ENCODE results near the gene NEGR1.
"Not testable (repeated sequence)": the region's sequence is repeated elsewhere in the genome, so short reads cannot be mapped to it uniquely, and the experiment has no call there.

NEGR1 gene

GRCh38 chr1:71921204-71921603, 361.1 kb downstream of the NEGR1 start:
- no peak for DNase-seq

- no peak for DNase-seq
Observed at GRCh38 chr1:71920556-71920955, 361.8 kb downstream of the NEGR1 start.

- no peak for DNase-seq
Observed at GRCh38 chr1:71919811-71920509, 362.4 kb downstream of the NEGR1 start.

- no peak for DNase-seq
Observed at GRCh38 chr1:71918630-71919029, 363.7 kb downstream of the NEGR1 start.

GRCh38 chr1:71916894-71917293, 365.4 kb downstream of the NEGR1 start:
- DNase-seq = no peak

GRCh38 chr1:71914626-71915025, 367.7 kb downstream of the NEGR1 start:
- DNase-seq = no peak

- DNase-seq = no peak
Observed at GRCh38 chr1:71908871-71909390, 373.4 kb downstream of the NEGR1 start.

- no peak for DNase-seq
Observed at GRCh38 chr1:71908303-71908702, 374.0 kb downstream of the NEGR1 start.

- no peak for DNase-seq
Observed at GRCh38 chr1:71899881-71900280, 382.5 kb downstream of the NEGR1 start.

GRCh38 chr1:71888166-71888565, 394.2 kb downstream of the NEGR1 start:
- not testable (repeated sequence) for DNase-seq

GRCh38 chr1:71885171-71885570, 397.2 kb downstream of the NEGR1 start:
- no peak for DNase-seq

GRCh38 chr1:71882637-71883036, 399.7 kb downstream of the NEGR1 start:
- DNase-seq = no peak

GRCh38 chr1:71882226-71882625, 400.1 kb downstream of the NEGR1 start:
- DNase-seq = no peak

GRCh38 chr1:71881611-71882010, 400.7 kb downstream of the NEGR1 start:
- no peak for DNase-seq

GRCh38 chr1:71869326-71869725, 413.0 kb downstream of the NEGR1 start:
- DNase-seq = no peak

- no peak for DNase-seq
Observed at GRCh38 chr1:71862756-71863155, 419.6 kb downstream of the NEGR1 start.

- no peak for DNase-seq
Observed at GRCh38 chr1:71861022-71861421, 421.3 kb downstream of the NEGR1 start.

- DNase-seq = no peak
Observed at GRCh38 chr1:71859806-71860205, 422.5 kb downstream of the NEGR1 start.

- no peak for DNase-seq
Observed at GRCh38 chr1:71857862-71858261, 424.5 kb downstream of the NEGR1 start.

GRCh38 chr1:71853360-71853759, 429.0 kb downstream of the NEGR1 start:
- DNase-seq = no peak

- DNase-seq = no peak
Observed at GRCh38 chr1:71850936-71851335, 431.4 kb downstream of the NEGR1 start.

GRCh38 chr1:71850515-71850914, 431.8 kb downstream of the NEGR1 start:
- no peak for DNase-seq

GRCh38 chr1:71843012-71843411, 439.3 kb downstream of the NEGR1 start:
- DNase-seq = no peak

GRCh38 chr1:71839876-71840275, 442.5 kb downstream of the NEGR1 start:
- no peak for DNase-seq

- no peak for DNase-seq
Observed at GRCh38 chr1:71836904-71837303, 445.4 kb downstream of the NEGR1 start.

Measured in stimulated activated naive CD4-positive, alpha-beta T cell treated with Interleukin-2 at 50 U/mL for 16 hours (primary cell).